GM12872 (cell line): ENCODE data around the gene GRM7.

Experiments used
- TF ChIP-seq, protein P1 (sequence below): IDR thresholded peaks from 3 replicates; pipeline ENCODE4 v1.5.1; 2011; ENCODE audit warnings: low read depth, mild to moderate bottlenecking, low read length, moderate library complexity; ENCODE audit not compliant: insufficient read depth

Gene GRM7

DNA sequence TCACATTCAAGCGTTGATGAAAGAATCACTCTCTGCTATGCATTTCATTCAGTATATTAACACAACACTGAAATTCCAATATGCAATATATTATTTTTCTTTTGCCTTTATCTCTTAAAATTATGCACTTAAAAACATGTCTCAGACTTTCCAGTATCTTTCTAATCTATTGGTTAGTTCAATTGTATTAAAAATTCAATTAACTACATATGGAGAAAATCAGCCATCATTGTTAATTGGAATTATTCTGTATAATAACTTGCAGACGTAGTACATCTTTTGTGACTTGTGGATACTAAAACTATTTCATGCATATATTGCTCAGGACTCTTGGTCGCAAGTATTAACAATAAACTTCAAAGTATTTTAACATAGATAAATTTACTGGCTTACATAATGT, 715.6 kb downstream of the GRM7 start:
- TF ChIP-seq, protein P1, sequence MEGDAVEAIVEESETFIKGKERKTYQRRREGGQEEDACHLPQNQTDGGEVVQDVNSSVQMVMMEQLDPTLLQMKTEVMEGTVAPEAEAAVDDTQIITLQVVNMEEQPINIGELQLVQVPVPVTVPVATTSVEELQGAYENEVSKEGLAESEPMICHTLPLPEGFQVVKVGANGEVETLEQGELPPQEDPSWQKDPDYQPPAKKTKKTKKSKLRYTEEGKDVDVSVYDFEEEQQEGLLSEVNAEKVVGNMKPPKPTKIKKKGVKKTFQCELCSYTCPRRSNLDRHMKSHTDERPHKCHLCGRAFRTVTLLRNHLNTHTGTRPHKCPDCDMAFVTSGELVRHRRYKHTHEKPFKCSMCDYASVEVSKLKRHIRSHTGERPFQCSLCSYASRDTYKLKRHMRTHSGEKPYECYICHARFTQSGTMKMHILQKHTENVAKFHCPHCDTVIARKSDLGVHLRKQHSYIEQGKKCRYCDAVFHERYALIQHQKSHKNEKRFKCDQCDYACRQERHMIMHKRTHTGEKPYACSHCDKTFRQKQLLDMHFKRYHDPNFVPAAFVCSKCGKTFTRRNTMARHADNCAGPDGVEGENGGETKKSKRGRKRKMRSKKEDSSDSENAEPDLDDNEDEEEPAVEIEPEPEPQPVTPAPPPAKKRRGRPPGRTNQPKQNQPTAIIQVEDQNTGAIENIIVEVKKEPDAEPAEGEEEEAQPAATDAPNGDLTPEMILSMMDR = no peak

DNA sequence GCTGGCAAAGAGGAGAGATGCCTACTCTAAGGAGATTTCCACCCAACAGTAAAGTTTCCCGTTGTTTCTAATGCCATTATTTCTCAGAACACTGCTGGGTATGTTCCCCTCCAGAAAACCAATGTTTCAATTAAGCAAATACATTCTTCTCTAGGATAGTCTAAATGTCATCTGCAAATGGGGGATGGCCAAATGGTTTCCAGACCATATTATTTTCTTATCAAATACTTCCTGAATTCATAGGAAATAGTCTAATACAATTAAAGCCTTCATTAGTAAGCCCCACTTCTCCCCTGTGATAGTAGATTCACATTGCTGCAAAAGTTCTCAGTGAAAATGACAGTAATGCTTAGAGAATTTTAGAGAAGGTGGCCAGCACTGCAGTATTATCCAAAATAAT, 716.6 kb downstream of the GRM7 start:
- TF ChIP-seq, protein P1 = no peak

DNA sequence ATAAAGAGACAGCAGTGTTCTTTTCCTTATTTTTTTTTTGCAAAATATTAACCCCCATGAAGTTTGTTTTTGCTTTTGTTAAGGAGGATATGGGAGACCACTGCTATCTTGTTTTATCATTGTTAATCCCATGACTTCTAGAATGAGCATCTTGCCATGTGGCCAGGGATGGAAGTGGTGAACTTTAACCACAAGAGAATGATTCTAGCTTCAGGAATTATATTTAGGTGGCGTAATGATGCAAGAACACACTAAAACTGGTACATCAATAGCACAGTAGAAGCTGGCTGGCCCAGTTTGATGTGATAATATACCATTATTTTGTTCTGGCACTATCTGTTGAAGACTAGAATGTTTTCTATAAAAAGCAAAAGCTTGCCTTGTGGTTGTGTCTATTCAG, 720.9 kb downstream of the GRM7 start:
- TF ChIP-seq, protein P1 = no peak

DNA sequence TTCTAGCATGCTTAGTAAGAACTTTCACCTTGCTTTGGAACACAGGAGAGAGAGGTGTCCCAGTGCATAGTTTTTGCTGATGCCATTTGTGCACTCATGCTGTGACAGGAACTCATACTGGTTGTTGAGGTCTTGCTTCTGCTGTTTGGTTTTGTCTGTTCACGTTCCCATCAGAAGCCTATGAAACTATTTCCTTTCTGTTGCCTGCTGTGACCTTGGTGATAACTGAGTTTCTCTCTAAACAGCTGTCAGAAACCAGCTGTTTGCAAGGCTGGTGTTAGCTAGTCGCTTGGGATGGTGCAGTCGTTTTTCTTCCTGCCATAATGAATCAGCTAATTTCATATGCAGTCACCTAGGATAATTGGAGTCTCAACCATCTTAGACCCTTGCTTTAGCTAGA, 724.1 kb downstream of the GRM7 start:
- TF ChIP-seq, protein P1 = no peak

DNA sequence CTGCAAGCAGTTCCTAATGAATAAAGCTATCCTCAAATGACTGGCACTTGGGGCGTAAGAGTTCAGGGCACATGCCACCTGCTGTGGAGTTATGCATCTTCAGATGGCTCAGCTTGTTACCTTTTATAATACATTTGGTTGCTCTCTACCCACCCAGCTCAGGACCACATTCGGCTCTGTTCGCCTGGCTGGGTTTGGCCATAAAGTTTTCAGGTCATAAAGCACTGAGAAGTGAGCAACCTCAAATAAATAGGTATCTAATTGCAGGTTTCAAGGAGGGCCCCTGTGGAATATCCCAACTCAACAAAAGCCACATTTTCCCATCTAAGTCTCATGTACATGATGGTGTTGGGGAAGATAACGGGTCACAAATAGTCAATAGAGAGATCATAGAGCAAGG, 727.3 kb downstream of the GRM7 start:
- TF ChIP-seq, protein P1 = no peak

DNA sequence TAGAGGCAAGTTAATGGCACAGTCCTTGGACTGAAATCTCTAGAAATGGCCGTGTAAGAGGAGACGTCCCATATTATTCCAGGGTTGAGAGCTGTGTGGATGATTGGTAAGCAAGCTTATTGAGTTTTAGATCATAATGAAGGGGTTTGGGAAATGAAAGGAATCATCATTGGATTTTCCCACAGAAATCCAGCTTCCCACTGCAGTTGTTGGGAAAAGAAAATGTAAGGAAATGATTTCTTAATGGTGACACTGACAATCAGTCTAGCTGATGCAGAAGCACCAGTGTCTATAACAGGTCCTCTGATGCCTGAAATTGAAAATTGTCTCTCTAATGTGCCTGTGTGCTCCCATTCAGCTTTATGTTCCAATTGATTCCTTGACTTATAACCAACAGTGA, 728.6 kb downstream of the GRM7 start:
- TF ChIP-seq, protein P1 = no peak

DNA sequence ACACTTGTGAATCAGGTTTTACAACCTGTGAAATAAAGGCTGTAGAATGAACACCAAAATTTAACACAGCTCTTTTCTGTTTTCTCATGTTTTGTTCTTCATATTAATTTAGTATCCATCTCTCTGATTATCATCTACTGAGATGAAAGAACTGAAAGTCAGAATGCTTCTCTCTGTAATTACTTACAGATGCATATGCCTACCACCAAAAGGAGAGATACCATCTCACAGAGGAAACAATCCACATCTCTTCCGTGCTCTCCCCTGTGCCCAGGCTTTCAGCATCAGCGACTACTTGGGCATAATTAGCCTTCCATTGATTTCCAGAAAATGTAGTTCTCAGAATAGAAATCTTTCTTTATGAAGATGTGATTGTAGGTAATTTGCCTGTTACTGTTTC, 741.4 kb downstream of the GRM7 start:
- TF ChIP-seq, protein P1 = no peak

- TF ChIP-seq, protein P1 = no peak
Measured at GRCh38 chr3:7607083-7607482, 746.2 kb downstream of the GRM7 start.
